SK-N-SH (cell line): ENCODE data around the gene MAPK13. TPM values are rescaled to one million over a fixed set of nuclear protein-coding genes. Genes with fewer than 3 reads are reported as not detected.

ENCODE experiments used
- CTCF ChIA-PET: fragments of 300-600, 350-600 bp; formaldehyde crosslinking; extraction: SDS; loops from one replicate; lab custom pipeline; 2021; lab: Yijun Ruan, JAX
- POLR2A ChIA-PET: fragments of 350-600 bp; sonication (Branson Sonifier 250); formaldehyde crosslinking; extraction: SDS; loops from one replicate; lab custom pipeline; 2020; ENCODE audit warnings: antibody characterized with exemption, inconsistent platforms; lab: Yijun Ruan, JAX
- DNase-seq: peaks from one replicate; pipeline ENCODE4 v3.0.0; 2012
- H2AFZ ChIP-seq: fragments of 200-600 bp; sonication (generic); 2 replicates; pipeline ENCODE4 v1.8.1; 2016; ENCODE audit warnings: antibody characterized with exemption, mild to moderate bottlenecking, low read depth
- H3F3A ChIP-seq: fragments of 200-600 bp; sonication (generic); replicated peaks from 2 replicates; pipeline ENCODE3; 2016; ENCODE audit warnings: antibody characterized with exemption, mild to moderate bottlenecking; ENCODE audit not compliant: insufficient read depth
- H3K27ac ChIP-seq, 2 experiments: fragments of 200-500 bp in 1 of 2; fragments of 200-600 bp in 1 of 2; sonication (Bioruptor generic) in 1 of 2; sonication (generic), shearing (Covaris generic) in 1 of 2; 2 replicates each; pipeline versions ENCODE4 v1.5.1 to v1.6.1; 2014 to 2016; ENCODE audit warnings: low read depth in 2 of 2, inconsistent platforms in 1 of 2, low read length in 1 of 2, mild to moderate bottlenecking in 1 of 2, mixed read lengths in 1 of 2
- H3K27me3 ChIP-seq: fragments of 200-600 bp; sonication (generic), shearing (Covaris generic); 2 replicates; pipeline ENCODE4 v1.6.1; 2016; ENCODE audit warnings: mixed run types; ENCODE audit not compliant: insufficient read depth
- H3K36me3 ChIP-seq, 2 experiments: fragments of 200-500 bp in 1 of 2; fragments of 200-600 bp in 1 of 2; sonication (Bioruptor generic) in 1 of 2; sonication (generic) in 1 of 2; replicated peaks in 1 of 2; 2 replicates each; pipeline versions ENCODE3 to v1.5.1; 2014 to 2016; ENCODE audit warnings: low read length in 1 of 2, mild to moderate bottlenecking in 1 of 2; ENCODE audit not compliant: insufficient read depth in 2 of 2, control insufficient read depth in 1 of 2
- H3K4me1 ChIP-seq, 2 experiments: fragments of 200-500 bp in 1 of 2; fragments of 200-600 bp in 1 of 2; sonication (Bioruptor generic) in 1 of 2; sonication (generic), shearing (Covaris generic) in 1 of 2; 2 replicates each; pipeline versions ENCODE4 v1.5.1 to v1.6.1; 2014 to 2016; ENCODE audit warnings: low read depth in 1 of 2, low read length in 1 of 2, mixed run types in 1 of 2; ENCODE audit not compliant: insufficient read depth in 2 of 2, control insufficient read depth in 1 of 2
- H3K4me2 ChIP-seq: fragments of 200-600 bp; sonication (generic), shearing (Covaris generic); 2 replicates; pipeline ENCODE4 v1.6.1; 2017; ENCODE audit warnings: mixed run types
- H3K4me3 ChIP-seq, 2 experiments: fragments of 200-500 bp in 1 of 2; fragments of 200-600 bp in 1 of 2; sonication (Bioruptor generic) in 1 of 2; sonication (generic), shearing (Covaris generic) in 1 of 2; 2 replicates each; pipeline versions ENCODE4 v1.5.1 to v1.8.1; 2014 to 2016; ENCODE audit warnings: low read depth in 2 of 2, inconsistent platforms in 1 of 2, low read length in 1 of 2, mild to moderate bottlenecking in 1 of 2, mixed read lengths in 1 of 2, moderate library complexity in 1 of 2
- H3K79me2 ChIP-seq: fragments of 200-600 bp; sonication (generic); 2 replicates; pipeline ENCODE4 v1.8.1; 2017; ENCODE audit warnings: mild to moderate bottlenecking; ENCODE audit not compliant: insufficient read depth
- H3K9ac ChIP-seq: fragments of 200-600 bp; sonication (generic); 2 replicates; pipeline ENCODE4 v1.6.1; 2017; ENCODE audit warnings: mixed run types
- H3K9me2 ChIP-seq: fragments of 200-600 bp; sonication (generic); 2 replicates; pipeline ENCODE4 v1.6.1; 2017; ENCODE audit warnings: mixed run types
- H3K9me3 ChIP-seq: fragments of 200-600 bp; sonication (generic); 2 replicates; pipeline ENCODE4 v1.6.1; 2017; ENCODE audit warnings: mixed run types, mild to moderate bottlenecking, moderate library complexity
- H4K20me1 ChIP-seq: fragments of 200-600 bp; sonication (generic); 2 replicates; pipeline ENCODE4 v1.6.1; 2017; ENCODE audit warnings: mild to moderate bottlenecking, mixed run types; ENCODE audit not compliant: insufficient read depth
- CHD2 ChIP-seq: fragments of 150-350 bp; IDR thresholded peaks from 2 replicates; pipeline ENCODE4 v1.6.1; 2018; ENCODE audit warnings: low read length; ENCODE audit not compliant: partially characterized antibody
- FOXJ3 ChIP-seq: sonication (generic); formaldehyde crosslinking; IDR thresholded peaks from 2 replicates; pipeline ENCODE4 v1.5.1; 2020; ENCODE audit warnings: mild to moderate bottlenecking, missing genetic modification reagents
- GABPA ChIP-seq: IDR thresholded peaks from 2 replicates; pipeline ENCODE4 v1.4.0; 2012; ENCODE audit warnings: low read depth, mild to moderate bottlenecking
- GATA2 ChIP-seq: sonication (generic); formaldehyde crosslinking; IDR thresholded peaks from 2 replicates; pipeline ENCODE4 v1.5.0; 2020; ENCODE audit warnings: mild to moderate bottlenecking, missing genetic modification reagents
- JUND ChIP-seq: IDR thresholded peaks from 2 replicates; pipeline ENCODE4 v1.4.0; 2012
- PBX3 ChIP-seq: IDR thresholded peaks from 2 replicates; pipeline ENCODE4; 2012
- POLR2AphosphoS5 ChIP-seq: IDR thresholded peaks from 2 replicates; pipeline ENCODE4 v1.6.1; 2012; ENCODE audit warnings: low read depth, low read length
- RAD21 ChIP-seq: IDR thresholded peaks from 2 replicates; pipeline ENCODE4 v1.6.1; 2012; ENCODE audit warnings: mild to moderate bottlenecking, low read length
- REST ChIP-seq: IDR thresholded peaks from 2 replicates; pipeline ENCODE4 v1.6.1; 2012; ENCODE audit warnings: mild to moderate bottlenecking, low read depth, low read length, moderate library complexity
- SMC3 ChIP-seq: IDR thresholded peaks from 2 replicates; pipeline ENCODE4 v1.6.1; 2012; ENCODE audit warnings: low read depth, low read length, improper control_type of control experiment
- TCF12 ChIP-seq: IDR thresholded peaks from 2 replicates; pipeline ENCODE4 v1.4.0; 2012
- YY1 ChIP-seq: IDR thresholded peaks from 2 replicates; pipeline ENCODE4 v1.4.0; 2012; ENCODE audit warnings: low read depth, mild to moderate bottlenecking
- WGBS: methylation state at CpG from one replicate; pipeline ENCODE4 v1.1.6; 2017; ENCODE audit warnings: low lambda C conversion rate; 5-methylcytosine and 5-hydroxymethylcytosine counted together
- polyA plus RNA-seq, 3 experiments: library from polyadenylated mRNA; depleted of rRNA; stranded (reverse); fragments of >200 nt; gene quantifications; 2 replicates each; pipeline ENCODE4 v1.2.3, GENCODE V29; 2012
- TF ChIP-seq, protein P1 (sequence below): fragments of 150-350 bp; IDR thresholded peaks from 2 replicates; pipeline ENCODE4 v1.6.1; 2016; ENCODE audit warnings: mild to moderate bottlenecking, low read depth, low read length
- TF ChIP-seq, protein P2 (sequence below): IDR thresholded peaks from 2 replicates; pipeline ENCODE4 v1.4.0; 2012; ENCODE audit warnings: low read depth, borderline replicate concordance

Gene MAPK13
- polyA plus RNA-seq, 1 of the 3 experiments (the other 2 are of a cell fraction): 2.3 TPM

DNA sequence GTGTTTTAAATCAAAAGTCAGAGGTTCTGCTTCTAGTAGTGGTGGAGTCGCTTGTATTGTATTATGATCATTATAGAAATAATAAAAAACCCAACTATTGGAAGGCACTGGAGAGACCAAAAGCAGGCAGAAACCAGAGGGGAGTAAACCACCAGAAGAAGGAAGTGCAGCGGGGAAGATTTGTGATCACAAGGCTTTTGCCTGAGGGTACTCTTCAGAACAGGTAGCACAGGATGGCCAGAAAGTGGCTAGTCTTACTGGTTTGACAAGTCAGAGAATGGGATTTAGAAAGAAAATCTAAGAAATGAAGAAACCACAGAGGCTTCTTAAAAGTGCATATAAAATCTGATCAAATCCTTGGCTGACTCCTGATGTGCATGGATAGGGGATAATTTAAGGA lies 24.0 kb downstream of the MAPK13 start:
- H4K20me1 ChIP-seq: no peaks in the 10 kb centered on the region
- H3K9me2 ChIP-seq: no peaks in the 10 kb centered on the region
- no peaks in the 10 kb centered on the region for H3K27me3 ChIP-seq
- no peaks in the 10 kb centered on the region for H3K9me3 ChIP-seq
- H3K4me1 ChIP-seq: no peaks in the 10 kb centered on the region
- H3K4me2 ChIP-seq: no peak overlapping the region
- DNase-seq: no peak
- TF ChIP-seq, protein P1, sequence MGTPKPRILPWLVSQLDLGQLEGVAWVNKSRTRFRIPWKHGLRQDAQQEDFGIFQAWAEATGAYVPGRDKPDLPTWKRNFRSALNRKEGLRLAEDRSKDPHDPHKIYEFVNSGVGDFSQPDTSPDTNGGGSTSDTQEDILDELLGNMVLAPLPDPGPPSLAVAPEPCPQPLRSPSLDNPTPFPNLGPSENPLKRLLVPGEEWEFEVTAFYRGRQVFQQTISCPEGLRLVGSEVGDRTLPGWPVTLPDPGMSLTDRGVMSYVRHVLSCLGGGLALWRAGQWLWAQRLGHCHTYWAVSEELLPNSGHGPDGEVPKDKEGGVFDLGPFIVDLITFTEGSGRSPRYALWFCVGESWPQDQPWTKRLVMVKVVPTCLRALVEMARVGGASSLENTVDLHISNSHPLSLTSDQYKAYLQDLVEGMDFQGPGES: no peak
- TF ChIP-seq JUND (no peak), GATA2 (CRISPR knock-in tag) (no peak), POLR2AphosphoS5 (no peak), YY1 (no peak), GABPA (no peak), RAD21 (no peak), FOXJ3 (CRISPR knock-in tag) (no peak), SMC3 (no peak), CHD2 (no peak), PBX3 (no peak), REST (no peak), TCF12 (no peak)
- TF ChIP-seq, protein P2, sequence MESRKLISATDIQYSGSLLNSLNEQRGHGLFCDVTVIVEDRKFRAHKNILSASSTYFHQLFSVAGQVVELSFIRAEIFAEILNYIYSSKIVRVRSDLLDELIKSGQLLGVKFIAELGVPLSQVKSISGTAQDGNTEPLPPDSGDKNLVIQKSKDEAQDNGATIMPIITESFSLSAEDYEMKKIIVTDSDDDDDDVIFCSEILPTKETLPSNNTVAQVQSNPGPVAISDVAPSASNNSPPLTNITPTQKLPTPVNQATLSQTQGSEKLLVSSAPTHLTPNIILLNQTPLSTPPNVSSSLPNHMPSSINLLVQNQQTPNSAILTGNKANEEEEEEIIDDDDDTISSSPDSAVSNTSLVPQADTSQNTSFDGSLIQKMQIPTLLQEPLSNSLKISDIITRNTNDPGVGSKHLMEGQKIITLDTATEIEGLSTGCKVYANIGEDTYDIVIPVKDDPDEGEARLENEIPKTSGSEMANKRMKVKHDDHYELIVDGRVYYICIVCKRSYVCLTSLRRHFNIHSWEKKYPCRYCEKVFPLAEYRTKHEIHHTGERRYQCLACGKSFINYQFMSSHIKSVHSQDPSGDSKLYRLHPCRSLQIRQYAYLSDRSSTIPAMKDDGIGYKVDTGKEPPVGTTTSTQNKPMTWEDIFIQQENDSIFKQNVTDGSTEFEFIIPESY: no peak
- WGBS: 69% methylated on average over 2 of the region's 2 CpGs
- no peaks in the 10 kb centered on the region for H3K79me2 ChIP-seq
- H3K27ac ChIP-seq: no peak overlapping the region
- H3K9ac ChIP-seq: no peak overlapping the region
- H3F3A ChIP-seq: no peaks in the 10 kb centered on the region
- ChIA-PET POLR2A (no interaction called here), CTCF (no interaction called here)
- H2AFZ ChIP-seq: no peak overlapping the region
- no peak overlapping the region for H3K4me3 ChIP-seq
- H3K36me3 ChIP-seq: no peaks in the 10 kb centered on the region
